GM18498 (cell line): ENCODE measurements around the gene PILRA.
A peak's percentile ranks its signal among the peaks of the same experiment; 100 is the strongest.
"Not testable (repeated sequence)": the region's sequence is repeated elsewhere in the genome, so short reads cannot be mapped to it uniquely, and the experiment has no call there.

Experiments
- ATAC-seq: cut with Tn5 transposase; IDR thresholded peaks from one replicate; pipeline ENCODE4 v1.9.1; 2021; ENCODE audit warnings: mild to moderate bottlenecking, moderate library complexity; ENCODE audit not compliant: unreplicated experiment

The PILRA gene

GRCh38 chr7:100376066-100376465 lies 2.8 kb downstream of the PILRA start:
- no peak for ATAC-seq

- ATAC-seq: no peak
Observed at GRCh38 chr7:100378114-100378755, 4.9 kb downstream of the PILRA start.

GRCh38 chr7:100380196-100380595 lies 6.9 kb downstream of the PILRA start:
- ATAC-seq: no peak

- ATAC-seq: not testable (repeated sequence)
Observed at GRCh38 chr7:100381531-100382233, 8.4 kb downstream of the PILRA start.

GRCh38 chr7:100382234-100382853 lies 9.1 kb downstream of the PILRA start:
- ATAC-seq: not testable (repeated sequence)

- no peak for ATAC-seq
Observed at GRCh38 chr7:100384628-100385294, 11.5 kb downstream of the PILRA start.

- ATAC-seq: no peak
Observed at GRCh38 chr7:100386940-100387339, 13.7 kb downstream of the PILRA start.

GRCh38 chr7:100387695-100388094 lies 14.4 kb downstream of the PILRA start:
- ATAC-seq: no peak

GRCh38 chr7:100389437-100390088 lies 16.3 kb downstream of the PILRA start:
- no peak for ATAC-seq

- ATAC-seq: no peak
Observed at GRCh38 chr7:100390286-100391009, 17.2 kb downstream of the PILRA start.

- ATAC-seq: no peak
Observed at GRCh38 chr7:100393233-100393905, 20.1 kb downstream of the PILRA start.

GRCh38 chr7:100394077-100394476 lies 20.8 kb downstream of the PILRA start:
- no peak for ATAC-seq

GRCh38 chr7:100396421-100396982 lies 23.2 kb downstream of the PILRA start:
- ATAC-seq: peak; percentile 86

- ATAC-seq: no peak
Observed at GRCh38 chr7:100397315-100398081, 24.2 kb downstream of the PILRA start.

- ATAC-seq: no peak
Observed at GRCh38 chr7:100398239-100398638, 25.0 kb downstream of the PILRA start.

GRCh38 chr7:100400041-100400440 lies 26.8 kb downstream of the PILRA start:
- no peak for ATAC-seq

GRCh38 chr7:100400656-100401055 lies 27.4 kb downstream of the PILRA start:
- ATAC-seq: no peak

GRCh38 chr7:100401811-100402210 lies 28.5 kb downstream of the PILRA start:
- ATAC-seq: no peak

GRCh38 chr7:100402241-100402640 lies 29.0 kb downstream of the PILRA start:
- no peak for ATAC-seq
